K562 (cell line): Measurements from ENCODE around the gene RNF103. TPM values are rescaled to one million over a fixed set of nuclear protein-coding genes. Genes with fewer than 3 reads are reported as not detected.
A peak's percentile ranks its signal among the peaks of the same experiment; 100 is the strongest.

Source experiments
- ATAC-seq: fragments of 200-7000 bp; cut with Tn5 transposase; 3 replicates; pipeline ENCODE4 v1.9.1; 2020; ENCODE audit warnings: moderate library complexity
- BruUV-seq: library from RNA; stranded (reverse); fragments of 400-500 nt; replicated peaks from 2 replicates; lab custom pipeline; 2021; lab: Mats Ljungman, UMichigan
- CTCF ChIA-PET: fragments of 300-600 bp; formaldehyde crosslinking; extraction: SDS; loops from one replicate; lab custom pipeline; 2021; ENCODE audit warnings: low intra/inter-chr PET ratio; lab: Yijun Ruan, JAX
- POLR2A ChIA-PET: fragments of 300-600, 350-650 bp; sonication (Branson Sonifier 250); formaldehyde crosslinking; extraction: SDS; loops from one replicate; lab custom pipeline; 2021; ENCODE audit warnings: antibody characterized with exemption, inconsistent platforms; lab: Yijun Ruan, JAX
- DNase-seq, 4 experiments: peaks; one replicate each; pipeline versions ENCODE4 v3.0.0 to v3.0.0-alpha.2; 2011 to 2018; ENCODE audit warnings: low spot score in 3 of 4, mixed read lengths in 3 of 4; ENCODE audit errors: extremely low read depth in 1 of 4
- FAIRE-seq: peaks from 2 replicates; lab custom pipeline; 2011; peaks lifted over from hg19 to GRCh38; lab: Jason Lieb, UNC
- H2AFZ ChIP-seq: 2 replicates; pipeline ENCODE4 v1.6.0; 2011; ENCODE audit warnings: low read depth, low read length, control low read depth, inconsistent platforms
- H3K27ac ChIP-seq: fragments of 200-600 bp; 3 replicates; pipeline ENCODE4 v1.8.0; 2011; ENCODE audit warnings: low read depth, mild to moderate bottlenecking, control low read depth, inconsistent platforms, low read length, moderate library complexity, mixed read lengths; ENCODE audit errors: extremely low read depth
- H3K27me3 ChIP-seq, 2 experiments: fragments of 300-600 bp in 1 of 2; 2 replicates in 1 of 2; 3 replicates in 1 of 2; pipeline versions ENCODE4 v1.6.0 to v1.8.0; 2011; ENCODE audit warnings: inconsistent platforms in 2 of 2, low read length in 2 of 2, mild to moderate bottlenecking in 1 of 2, mixed read lengths in 1 of 2, moderate library complexity in 1 of 2; ENCODE audit not compliant: control insufficient read depth in 2 of 2, insufficient read depth in 2 of 2
- H3K36me3 ChIP-seq: fragments of 300-600 bp; 3 replicates; pipeline ENCODE4 v1.8.0; 2011; ENCODE audit warnings: mild to moderate bottlenecking, low read length, inconsistent platforms; ENCODE audit not compliant: control insufficient read depth, insufficient read depth
- H3K4me1 ChIP-seq, 2 experiments: fragments of 200-600 bp in 1 of 2; replicated peaks in 1 of 2; 2 replicates in 1 of 2; 3 replicates in 1 of 2; pipeline versions ENCODE4 v1.5.1 to v1.8.0; 2011; ENCODE audit warnings: inconsistent platforms in 2 of 2, low read length in 2 of 2, mild to moderate bottlenecking in 1 of 2, mixed read lengths in 1 of 2, moderate library complexity in 1 of 2; ENCODE audit not compliant: control insufficient read depth in 2 of 2, insufficient read depth in 2 of 2
- H3K4me2 ChIP-seq: 2 replicates; pipeline ENCODE4 v1.6.1; 2011; ENCODE audit warnings: low read length, control low read depth, inconsistent platforms, mixed read lengths; ENCODE audit not compliant: insufficient read depth
- H3K4me3 ChIP-seq: fragments of 200-600 bp; sonication (generic), shearing (Covaris generic); 2 replicates; pipeline ENCODE4 v1.5.1; 2016; ENCODE audit warnings: control low read depth, inconsistent platforms
- H3K79me2 ChIP-seq: fragments of 200-600 bp; 3 replicates; pipeline ENCODE4 v1.8.0; 2011; ENCODE audit warnings: low read length, inconsistent platforms; ENCODE audit not compliant: control insufficient read depth, insufficient read depth
- H3K9ac ChIP-seq, 2 experiments: 2 replicates each; pipeline versions ENCODE4 v1.6.0 to v1.6.1; 2011; ENCODE audit warnings: low read depth in 2 of 2, low read length in 2 of 2, control low read depth in 1 of 2, inconsistent platforms in 1 of 2, mild to moderate bottlenecking in 1 of 2, mixed read lengths in 1 of 2; ENCODE audit not compliant: insufficient read depth in 1 of 2
- H3K9me1 ChIP-seq: one replicate; pipeline ENCODE4 v1.6.0; 2011; ENCODE audit warnings: inconsistent platforms, mild to moderate bottlenecking, low read length, moderate library complexity; ENCODE audit not compliant: control insufficient read depth, insufficient read depth
- H3K9me3 ChIP-seq: replicated peaks from 2 replicates; pipeline ENCODE4 v1.5.1; 2011; ENCODE audit warnings: low read depth, low read length, inconsistent platforms; ENCODE audit not compliant: control insufficient read depth, insufficient read depth
- H4K20me1 ChIP-seq: replicated peaks from 2 replicates; pipeline ENCODE4 v1.6.1; 2011; ENCODE audit warnings: low read length, inconsistent platforms, mixed read lengths; ENCODE audit not compliant: control insufficient read depth, insufficient read depth
- ADNP ChIP-seq: fragments of 200-800 bp; sonication (Bioruptor generic); IDR thresholded peaks from 2 replicates; pipeline ENCODE4 v1.6.1; 2016; ENCODE audit warnings: missing genetic modification characterization, missing compliant biosample characterization
- BRF2 ChIP-seq: IDR thresholded peaks from 3 replicates; pipeline ENCODE4 v1.6.1; 2011; ENCODE audit warnings: borderline replicate concordance, mild to moderate bottlenecking; ENCODE audit not compliant: insufficient read length, insufficient read depth
- CUX1 ChIP-seq: fragments of 200-800 bp; sonication (Bioruptor generic); IDR thresholded peaks from 2 replicates; pipeline ENCODE4 v1.6.1; 2016; ENCODE audit warnings: missing genetic modification characterization, missing compliant biosample characterization
- CXXC5 ChIP-seq: fragments of 250-450 bp; sonication (Bioruptor Pico); IDR thresholded peaks from 2 replicates; pipeline ENCODE4 v1.8.0; 2022; ENCODE audit warnings: inconsistent platforms, mild to moderate bottlenecking, moderate library complexity
- EHMT2 ChIP-seq: fragments of 450-650 bp; IDR thresholded peaks from 2 replicates; pipeline ENCODE4 v1.6.1; 2018; ENCODE audit warnings: antibody characterized with exemption
- HNRNPLL ChIP-seq: fragments of 200-400 bp; formaldehyde crosslinking; IDR thresholded peaks from 2 replicates; pipeline ENCODE4 v1.6.1; 2017; ENCODE audit warnings: low read length, low read depth, mild to moderate bottlenecking; ENCODE audit not compliant: poor library complexity, severe bottlenecking
- NFIX ChIP-seq: fragments of 250-450 bp; sonication (Bioruptor Pico); IDR thresholded peaks from 2 replicates; pipeline ENCODE4 v1.4.0; 2020; ENCODE audit warnings: low read depth, mild to moderate bottlenecking, moderate library complexity
- NR3C1 ChIP-seq: sonication (generic); formaldehyde crosslinking; IDR thresholded peaks from 2 replicates; pipeline ENCODE4 v1.8.1; 2022; ENCODE audit warnings: missing genetic modification reagents
- SAFB2 ChIP-seq: fragments of 200-400 bp; formaldehyde crosslinking; IDR thresholded peaks from 2 replicates; pipeline ENCODE4 v1.6.1; 2018; ENCODE audit warnings: borderline replicate concordance, low read length, low read depth, moderate library complexity; ENCODE audit not compliant: severe bottlenecking
- TAF9B ChIP-seq: fragments of 450-650 bp; IDR thresholded peaks from 2 replicates; pipeline ENCODE4 v1.6.1; 2018; ENCODE audit warnings: mild to moderate bottlenecking; ENCODE audit not compliant: partially characterized antibody
- ZBTB17 ChIP-seq: fragments of 450-650 bp; formaldehyde crosslinking; IDR thresholded peaks from 2 replicates; pipeline ENCODE4 v1.4.0; 2020; ENCODE audit warnings: mild to moderate bottlenecking
- ZNF253 ChIP-seq: fragments of 250-450 bp; sonication (Bioruptor Pico); conservative IDR thresholded peaks from 2 replicates; pipeline ENCODE4 v1.6.1; 2021; ENCODE audit warnings: mild to moderate bottlenecking
- ZNF274 ChIP-seq: IDR thresholded peaks from 2 replicates; pipeline ENCODE4 v1.6.1; 2011; ENCODE audit warnings: low read depth, mild to moderate bottlenecking, low read length, moderate library complexity, borderline replicate concordance
- ZNF444 ChIP-seq: fragments of 250-450 bp; sonication (Bioruptor Pico); IDR thresholded peaks from 2 replicates; pipeline ENCODE4 v1.4.0; 2020; ENCODE audit warnings: mild to moderate bottlenecking, moderate library complexity
- ZNF696 ChIP-seq: fragments of 250-450 bp; sonication (Bioruptor Pico); conservative IDR thresholded peaks from 2 replicates; pipeline ENCODE4 v1.4.0; 2020; ENCODE audit warnings: mild to moderate bottlenecking, moderate library complexity
- WGBS: fragments of 100-300 bp; shearing (Covaris generic); methylation state at CpG from one replicate; pipeline ENCODE4 v1.1.6; 2016; ENCODE audit warnings: low coverage, mixed read lengths; ENCODE audit not compliant: insufficient coverage; ENCODE audit errors: missing lambda C conversion rate; 5-methylcytosine and 5-hydroxymethylcytosine counted together
- in situ Hi-C: fragments of 300-500 bp; cut with MboI; formaldehyde crosslinking; loops from 4 replicates; pipeline ENCODE4 v1.15.0; 2018; ENCODE audit warnings: inconsistent platforms, mixed read lengths
- intact Hi-C: fragments of 100-400 bp; cut with micrococcal nuclease; formaldehyde crosslinking; loops from 2 replicates; pipeline ENCODE4 v1.14.2; 2022
- polyA plus RNA-seq, 8 experiments: library from polyadenylated mRNA; depleted of rRNA in 4 of 8; stranded (reverse) in 5 of 8; unstranded in 3 of 8; fragments of >200 nt; fragmentation: Nextera tagmentation in 2 of 8; fragmentation: Illumina TruSeq in 1 of 8; extraction: Ambion mirVana in 2 of 8; extraction: Trizol in 1 of 8; gene quantifications; 2 replicates each; pipeline versions ENCODE4 v1.2.1 to v1.2.3, GENCODE V29; 2011 to 2014; ENCODE audit warnings: inconsistent platforms in 1 of 8, missing spikeins in 1 of 8
- total RNA-seq, 7 experiments: library from RNA; depleted of rRNA in 6 of 7; stranded (reverse); fragments of >200 nt in 6 of 7; fragmentation: Illumina TruSeq in 2 of 7; extraction: Trizol in 2 of 7; gene quantifications; 2 replicates each; pipeline versions ENCODE4 v1.2.1 to v1.2.3, GENCODE V29; 2011 to 2021; ENCODE audit warnings: low replicate concordance in 1 of 7

Gene RNF103
- total and polyA plus RNA-seq, 9 of the 15 experiments (the other 6 are each of a cell fraction or from before 2014, with no cell fraction given) = 1.2 to 6.8 (median 4.6) TPM

- TF ChIP-seq ZNF253 (CRISPR knock-in tag) (no peak), ZNF274 (no peak), ZNF444 (no peak), ADNP (tag) (no peak), EHMT2 (peak; percentile 70; the same call in 1 of the 2 replicates), ZNF696 (CRISPR knock-in tag) (no peak), HNRNPLL (no peak), ZBTB17 (CRISPR knock-in tag) (no peak), CXXC5 (CRISPR knock-in tag) (no peak; the same call in 1 of the 2 replicates)
- TF ChIP-seq, all 486 proteins: peak for 52
Observed at GRCh38 chr2:86563650-86564061, 60.0 kb downstream of the RNF103 start (continued).

- peak within 1 kb of the TSS; percentile 100 for H2AFZ ChIP-seq
- peaks cover 42% of the 10 kb centered on the region for H3K79me2 ChIP-seq
- intact Hi-C loops = loop anchor here (1.0 kb wide), 1 partner anchor 123 kb away; no protein-coding TSS in a partner anchor
- POLR2A ChIA-PET = interaction anchor here (0.9 to 1.4 kb wide), 3 partner anchors 11 to 20 kb away, joined by 3 to 4 read pairs (median 3); no protein-coding TSS in a partner anchor
- WGBS = under 1% methylated on average over 49 of the region's 57 CpGs
- peaks cover 5% of the 10 kb centered on the region; the same call in 2 of the 3 replicates for H3K36me3 ChIP-seq
- H3K9me1 ChIP-seq = no peaks in the 10 kb centered on the region
- TSS peak; percentile 69 for BruUV-seq
- H4K20me1 ChIP-seq = no peaks in the 10 kb centered on the region
- H3K27me3 ChIP-seq = no peaks in the 10 kb centered on the region
- peak within 1 kb of the TSS; percentile 100 for H3K27ac ChIP-seq
- FAIRE-seq = peak; percentile 98
- H3K4me1 ChIP-seq = peaks cover 0 to 17% of the 10 kb centered on the region in 2 experiments; a peak in 3 of 5 replicates
- CTCF ChIA-PET = no interaction called here
- H3K4me3 ChIP-seq = peak within 1 kb of the TSS; percentile 74
- in situ Hi-C loops = no loop called here
- H3K9ac ChIP-seq = peak within 1 kb of the TSS; percentile 99 to 100
- H3K9me3 ChIP-seq = peaks cover 10% of the 10 kb centered on the region
- H3K4me2 ChIP-seq = peak within 1 kb of the TSS; percentile 92
- peak; percentile 94 for ATAC-seq
- peak; percentile 98 to 99 (median 98) for DNase-seq
- TF ChIP-seq NFIX (peak; percentile 39; the same call in 1 of the 2 replicates), NR3C1 (no peak), BRF2 (no peak), TAF9B (peak; percentile 87), CUX1 (CRISPR knock-in tag) (no peak), SAFB2 (no peak)
Observed at GRCh38 chr2:86562922-86563649, 60.6 kb downstream of the RNF103 start, which contains the start of gene CHMP3. Gene CHMP3 (minus strand): TSS chr2:86563443. CDS start chr2:86563348, 95 bp downstream.
